BJ (cell line): ENCODE measurements around the gene KCNAB3. TPM values are rescaled to one million over a fixed set of nuclear protein-coding genes. Genes with fewer than 3 reads are reported as not detected.

ENCODE experiments used
- CTCF ChIA-PET: fragments of 350-600 bp; formaldehyde crosslinking; extraction: SDS; loops from one replicate; lab custom pipeline; 2021; ENCODE audit warnings: antibody characterized with exemption, inconsistent platforms; lab: Yijun Ruan, JAX
- POLR2A ChIA-PET: fragments of 300-600 bp; sonication (Branson Sonifier 250); formaldehyde crosslinking; extraction: SDS; loops from one replicate; lab custom pipeline; 2021; ENCODE audit warnings: antibody characterized with exemption; lab: Charles Lee
- DNase-seq: peaks from one replicate; pipeline ENCODE4 v3.0.0-alpha.2; 2011; ENCODE audit warnings: low read depth
- H3K27me3 ChIP-seq: 2 replicates; pipeline ENCODE4 v1.6.0; 2011; ENCODE audit warnings: low read length; ENCODE audit not compliant: control insufficient read depth, insufficient read depth
- H3K36me3 ChIP-seq: 2 replicates; pipeline ENCODE4 v1.5.1; 2011; ENCODE audit warnings: low read length; ENCODE audit not compliant: control insufficient read depth, insufficient read depth
- H3K4me3 ChIP-seq: 2 replicates; pipeline ENCODE4 v1.5.1; 2011; ENCODE audit warnings: low read depth, mild to moderate bottlenecking, control low read depth, low read length
- CTCF ChIP-seq: IDR thresholded peaks from 2 replicates; pipeline ENCODE4 v1.5.1; 2011; ENCODE audit warnings: low read depth, mild to moderate bottlenecking, control low read depth, inconsistent platforms, low read length, moderate library complexity; ENCODE audit not compliant: insufficient read depth
- polyA plus RNA-seq: library from polyadenylated mRNA; depleted of rRNA; stranded (reverse); fragments of >200 nt; gene quantifications from 2 replicates; pipeline ENCODE4 v1.2.3, GENCODE V29; 2011

The KCNAB3 gene
- polyA plus RNA-seq, 1 experiment = 1.9 TPM

GRCh38 chr17:7910281-7910680 is 19.4 kb downstream of the KCNAB3 start:
- DNase-seq = no peak
- H3K27me3 ChIP-seq = no peaks in the 10 kb centered on the region
- no peak overlapping the region for H3K4me3 ChIP-seq
- POLR2A ChIA-PET = no interaction called here
- H3K36me3 ChIP-seq = peaks cover 42% of the 10 kb centered on the region
- CTCF ChIA-PET = interaction anchor here (1.1 to 7.9 kb wide), 2 partner anchors 11 to 147 kb away, joined by 3 to 48 read pairs; no protein-coding TSS in a partner anchor
- TF ChIP-seq CTCF = no peak

- H3K27me3 ChIP-seq = no peaks in the 10 kb centered on the region
- H3K36me3 ChIP-seq = peaks cover 49% of the 10 kb centered on the region
- H3K4me3 ChIP-seq = no peak overlapping the region
- TF ChIP-seq CTCF = no peak
- CTCF ChIA-PET = interaction anchor here (1.0 to 7.9 kb wide), 3 partner anchors 10 to 81 kb away, joined by 3 to 48 read pairs (median 5); no protein-coding TSS in a partner anchor
- no peak for DNase-seq
- POLR2A ChIA-PET = no interaction called here
Measured at GRCh38 chr17:7909089-7909488, 20.6 kb downstream of the KCNAB3 start.

GRCh38 chr17:7903154-7904103 is 26.2 kb downstream of the KCNAB3 start:
- H3K4me3 ChIP-seq = no peak overlapping the region
- DNase-seq = no peak
- CTCF ChIA-PET = interaction anchor here (0.9 to 7.5 kb wide), 3 partner anchors 12 to 85 kb away, joined by 3 to 35 read pairs (median 3); partner anchors contain the start of gene RNF227
- POLR2A ChIA-PET = no interaction called here
- H3K27me3 ChIP-seq = no peaks in the 10 kb centered on the region
- H3K36me3 ChIP-seq = peaks cover 63% of the 10 kb centered on the region
- no peak for TF ChIP-seq CTCF

- Histone ChIP-seq H3K36me3 (peaks cover 62% of the 10 kb centered on the region), H3K27me3 (no peaks in the 10 kb centered on the region), H3K4me3 (no peak overlapping the region)
- peak; percentile 63 for TF ChIP-seq CTCF
- DNase-seq = no peak
- ChIA-PET CTCF (interaction anchor here (0.6 to 7.5 kb wide), 19 partner anchors 9 to 167 kb away, joined by 3 to 60 read pairs (median 4); partner anchors contain the start of genes CNTROB, CYB5D1, NAA38 and TRAPPC1), POLR2A (no interaction called here)
Measured at GRCh38 chr17:7897773-7898172, 31.9 kb downstream of the KCNAB3 start.

GRCh38 chr17:7897090-7897489 is 32.6 kb downstream of the KCNAB3 start:
- ChIA-PET CTCF (interaction anchor here (0.8 to 7.5 kb wide), 11 partner anchors 11 to 92 kb away, joined by 3 to 60 read pairs (median 4); partner anchors contain the start of genes CNTROB, CYB5D1, NAA38 and TRAPPC1), POLR2A (no interaction called here)
- no peak for TF ChIP-seq CTCF
- H3K36me3 ChIP-seq = peaks cover 59% of the 10 kb centered on the region
- no peak overlapping the region for H3K4me3 ChIP-seq
- no peaks in the 10 kb centered on the region for H3K27me3 ChIP-seq
- no peak for DNase-seq
